Measurements from ENCODE around the gene CPEB1. TPM values are rescaled to one million over a fixed set of nuclear protein-coding genes. Genes with fewer than 3 reads are reported as not detected.

The CPEB1 gene
- total and polyA plus RNA-seq, 2 experiments from 2014 or later, result 4.1 to 9.4 TPM

- TF ChIP-seq ZNF462 (CRISPR knock-in tag; IDR thresholded peaks at IDR 0.05) (no peak), CREB1 (CRISPR knock-in tag; IDR thresholded peaks at IDR 0.05; ENCODE audit: low read depth) (no peak), JUNB (IDR thresholded peaks at IDR 0.05; ENCODE audit: unreplicated experiment) (no peak), NANOG (IDR thresholded peaks at IDR 0.05; ENCODE audit: borderline replicate concordance) (no peak), ETS1 (IDR thresholded peaks at IDR 0.05) (no peak), EZH2phosphoT487 (IDR thresholded peaks at IDR 0.05; ENCODE audit: unreplicated experiment) (no peak), CTCF (conservative IDR thresholded peaks at IDR 0.05; ENCODE audit: low read depth in 2 of 2) (no peak), ZNF331 (CRISPR knock-in tag; IDR thresholded peaks at IDR 0.05; ENCODE audit: low read depth) (no peak)
Measured at GRCh38 chr15:82641129-82641798, 5.9 kb downstream of the CPEB1 start (continued).
